Neural cell (in vitro differentiated cells): ENCODE data around the gene SNCAIP.

Experiments
- CTCF ChIP-seq: fragments of 450-650 bp; IDR thresholded peaks from 2 replicates; pipeline ENCODE4 v1.5.1; 2014; ENCODE audit warnings: antibody characterized with exemption, mild to moderate bottlenecking, moderate library complexity; ENCODE audit not compliant: poor library complexity, severe bottlenecking
- EP300 ChIP-seq: fragments of 450-650 bp; conservative IDR thresholded peaks from 2 replicates; pipeline ENCODE4 v1.6.1; 2014; ENCODE audit warnings: antibody characterized with exemption, mild to moderate bottlenecking, moderate library complexity; ENCODE audit not compliant: poor library complexity, severe bottlenecking
- EZH2 ChIP-seq: fragments of 200-600, 300-800 bp; shearing (Covaris generic), sonication (generic); IDR thresholded peaks from 2 replicates; pipeline ENCODE4 v1.6.1; 2014; ENCODE audit warnings: antibody characterized with exemption, low read length, borderline replicate concordance, mild to moderate bottlenecking; ENCODE audit not compliant: insufficient read depth, poor library complexity, severe bottlenecking
- POLR2AphosphoS5 ChIP-seq: IDR thresholded peaks from 2 replicates; pipeline ENCODE4 v1.6.1; 2012
- REST ChIP-seq: IDR thresholded peaks from 2 replicates; pipeline ENCODE4 v1.6.1; 2012; ENCODE audit warnings: borderline replicate concordance
- SMC3 ChIP-seq: fragments of 450-650 bp; conservative IDR thresholded peaks from 2 replicates; pipeline ENCODE4 v1.6.1; 2014; ENCODE audit warnings: antibody characterized with exemption, mild to moderate bottlenecking, moderate library complexity; ENCODE audit not compliant: poor library complexity
- TAF1 ChIP-seq: IDR thresholded peaks from 2 replicates; pipeline ENCODE4 v1.6.1; 2012; ENCODE audit warnings: low read depth

DNA sequence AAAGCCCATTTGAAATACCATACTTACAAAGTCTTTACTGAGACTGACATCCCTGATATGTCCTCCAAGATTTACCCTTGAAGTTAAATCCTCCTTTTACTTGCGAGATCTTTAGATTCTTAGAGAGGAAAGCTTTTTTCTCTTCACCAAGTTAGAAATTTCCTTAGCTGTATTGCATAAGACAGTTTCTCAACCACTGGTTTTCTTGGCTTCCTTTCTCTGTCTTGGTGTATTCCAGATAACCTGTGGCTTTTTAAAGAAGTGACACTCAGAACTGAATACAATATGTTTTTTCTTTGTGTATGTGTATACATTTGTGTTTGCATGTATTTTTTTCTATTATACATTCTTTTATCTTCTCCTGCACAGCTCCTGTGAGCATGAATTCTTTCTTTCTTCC is 65.0 kb downstream of the SNCAIP start:
- TF ChIP-seq POLR2AphosphoS5 (no peak), CTCF (no peak), EZH2 (no peak), SMC3 (no peak), TAF1 (no peak), REST (no peak), EP300 (no peak)
